DLD1 (cell line): Measurements from ENCODE around the gene CSTPP1.
"Not testable (repeated sequence)": the region's sequence is repeated elsewhere in the genome, so short reads cannot be mapped to it uniquely, and the experiment has no call there.

Experiments
- in situ Hi-C: cut with HindIII; loops from 2 replicates; pipeline ENCODE4 v1.10.0; 2017; ENCODE audit warnings: low sequenced_read_pairs

CSTPP1 gene

DNA sequence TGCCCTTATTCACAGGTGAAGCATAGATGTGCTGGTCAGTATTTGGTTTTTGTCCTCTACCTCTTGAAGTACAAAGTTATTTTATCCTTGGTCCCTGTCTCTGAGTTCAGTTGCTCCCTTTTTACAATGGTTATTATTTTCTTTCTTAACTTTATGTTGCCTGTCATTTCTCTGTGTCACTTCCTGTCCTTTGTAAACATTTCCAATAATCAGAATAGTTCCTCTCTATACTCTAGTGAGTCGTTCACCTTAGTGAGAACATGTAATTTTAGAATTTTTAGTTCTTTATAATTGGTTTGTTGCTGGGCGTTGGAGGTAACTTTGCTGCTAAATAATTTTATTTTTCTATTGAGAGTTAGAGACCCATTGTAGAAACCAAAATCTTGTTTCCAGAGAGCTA is 16.0 kb downstream of the CSTPP1 start:
- in situ Hi-C loops: no loop called here

DNA sequence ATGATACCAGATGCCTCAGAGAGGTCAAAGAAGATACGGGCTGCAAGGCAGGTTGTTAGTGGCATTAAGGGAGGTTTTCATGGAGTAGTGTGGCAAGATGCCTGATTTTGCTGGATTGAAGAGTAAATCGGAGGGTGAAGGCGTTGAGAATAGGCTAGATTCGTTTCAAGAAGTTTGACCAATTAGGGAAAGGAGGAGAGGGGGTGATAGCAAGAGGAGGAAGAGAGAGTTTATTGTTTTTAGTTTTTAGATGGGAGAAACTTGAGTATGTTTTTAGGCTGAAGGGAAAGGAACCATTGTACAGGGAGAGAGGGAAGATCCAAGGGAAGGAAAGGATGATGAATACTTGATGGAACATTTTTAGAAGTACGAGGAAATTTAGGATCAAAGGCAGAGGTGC is 16.5 kb downstream of the CSTPP1 start:
- in situ Hi-C loops: no loop called here

DNA sequence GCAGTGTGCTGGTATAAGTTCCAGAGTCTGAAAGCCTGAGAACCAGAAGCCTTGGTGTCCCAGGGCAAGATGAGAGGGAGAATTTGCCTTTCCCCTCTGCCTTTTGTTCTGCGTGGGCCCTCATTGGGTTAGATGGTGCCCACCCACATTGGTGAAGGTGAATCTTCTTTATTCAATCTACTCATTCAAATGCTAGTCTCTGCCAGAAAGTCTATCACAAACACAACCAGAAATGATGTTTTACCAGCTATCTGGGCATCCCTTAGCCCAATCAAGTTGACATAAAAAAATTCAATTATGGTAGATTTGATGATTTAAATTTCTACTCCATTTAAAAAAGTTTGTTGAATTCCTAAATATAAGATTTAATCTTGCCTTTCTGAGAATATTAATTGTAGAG is 22.2 kb downstream of the CSTPP1 start:
- in situ Hi-C loops: no loop called here

DNA sequence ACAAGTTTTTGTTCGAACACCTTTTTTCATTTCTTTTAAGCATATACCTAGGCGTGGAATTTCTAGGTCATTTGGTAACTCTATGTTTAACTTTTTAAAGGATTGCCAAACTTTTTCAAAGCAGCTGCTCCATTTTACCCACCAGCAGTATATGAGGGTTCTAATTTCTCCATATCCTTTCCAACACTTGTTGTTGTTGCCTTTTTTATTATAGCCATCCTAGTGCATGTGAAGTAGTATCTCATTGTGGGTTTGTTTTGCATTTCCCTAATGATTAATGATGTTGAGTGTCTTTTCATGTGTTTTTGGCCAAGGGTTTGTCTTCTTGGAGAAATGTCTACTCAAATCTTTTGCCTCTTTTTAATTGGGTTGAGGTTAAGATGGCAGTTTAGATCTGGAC is 24.5 kb downstream of the CSTPP1 start:
- in situ Hi-C loops: no loop called here

DNA sequence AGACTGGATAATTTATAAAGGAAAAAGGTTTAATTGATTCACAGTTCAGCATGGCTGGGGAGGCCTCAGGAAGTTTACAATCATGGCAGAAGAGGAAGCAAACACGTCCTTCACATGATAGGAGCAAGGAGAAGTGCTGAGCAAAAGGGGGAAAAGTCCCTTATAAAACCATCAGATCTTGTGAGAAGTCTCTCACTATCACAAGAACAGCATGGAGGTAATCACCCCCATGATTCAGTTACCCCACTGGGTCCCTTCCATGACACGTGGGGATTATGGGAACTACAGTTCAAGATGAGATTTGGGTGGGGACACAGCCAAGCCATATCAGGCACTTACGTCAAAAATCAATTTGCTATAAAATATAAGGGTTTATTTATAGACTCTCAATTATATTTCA is 25.3 kb downstream of the CSTPP1 start:
- in situ Hi-C loops: not testable (repeated sequence)

DNA sequence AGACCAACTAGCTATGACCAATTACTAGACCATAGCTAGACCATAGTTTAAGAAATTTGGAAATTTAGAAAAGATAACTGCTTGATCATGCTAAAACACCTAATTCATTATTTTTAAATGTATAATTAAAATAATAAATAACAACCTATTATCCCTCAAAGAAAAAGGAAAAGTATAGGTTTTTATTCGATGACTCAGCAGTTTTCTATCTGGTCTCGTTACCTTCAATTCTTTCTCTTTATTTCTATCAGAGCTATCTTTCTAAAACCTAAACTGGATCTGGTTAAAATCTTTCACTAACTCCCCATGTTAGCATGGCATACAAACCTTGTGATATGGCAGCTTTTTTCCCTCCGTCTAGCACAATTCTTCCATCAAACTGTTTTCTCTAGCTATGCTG is 27.3 kb downstream of the CSTPP1 start:
- in situ Hi-C loops: no loop called here

DNA sequence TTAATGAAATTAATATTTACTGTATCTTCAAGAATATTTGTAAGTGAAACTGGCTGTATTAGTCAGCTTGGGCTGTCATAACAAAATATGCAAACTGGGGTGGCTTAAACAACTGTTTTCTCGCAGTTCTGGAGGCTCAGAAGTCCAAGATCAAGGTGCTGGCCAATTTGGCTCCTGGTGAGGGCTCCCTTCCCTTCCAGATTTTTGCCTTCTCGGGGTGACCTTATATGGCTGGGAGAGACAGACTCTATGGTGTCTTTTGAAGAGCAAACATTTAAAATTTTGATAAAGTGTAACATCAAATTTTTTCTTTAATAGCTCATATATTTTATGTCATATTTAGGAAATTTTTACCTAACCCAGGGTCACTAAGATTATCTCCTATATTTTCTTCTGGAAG is 30.2 kb downstream of the CSTPP1 start:
- in situ Hi-C loops: no loop called here

DNA sequence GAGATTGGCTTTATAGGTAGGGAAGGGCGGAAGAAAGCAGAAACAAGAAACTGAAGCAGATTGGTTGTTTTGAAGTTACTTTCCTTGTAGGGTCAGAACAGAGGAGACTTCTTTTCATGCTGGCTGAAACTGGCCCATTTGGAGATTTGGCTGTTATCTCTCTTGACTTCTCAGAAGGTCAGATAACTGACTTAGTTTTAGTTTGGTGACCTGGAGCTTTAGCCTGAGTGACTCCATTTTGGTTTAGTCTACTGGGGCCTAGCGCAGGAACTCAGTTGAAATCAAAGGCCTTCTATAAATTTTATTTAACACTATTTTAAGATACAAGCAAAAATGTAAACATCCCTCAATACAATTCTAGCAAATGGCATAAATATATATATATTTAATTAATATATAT is 31.4 kb downstream of the CSTPP1 start:
- in situ Hi-C loops: no loop called here

DNA sequence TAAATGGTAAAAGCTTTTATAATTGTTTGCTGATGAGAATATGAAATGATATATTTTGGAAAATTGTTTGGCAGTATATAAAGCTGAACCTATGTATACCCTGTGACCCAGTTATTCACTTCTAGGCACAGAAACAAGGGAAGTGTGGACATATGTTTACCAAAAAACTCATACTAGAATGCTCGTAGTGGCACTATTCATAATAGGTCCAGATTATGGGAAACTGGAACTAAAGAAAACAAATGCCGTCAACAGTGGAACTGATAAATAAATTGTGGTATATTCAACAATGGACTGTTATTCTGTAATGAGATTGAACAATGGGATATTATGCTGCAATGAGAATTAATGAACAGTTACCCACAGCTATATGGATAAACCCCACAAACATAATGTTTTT is 32.8 kb downstream of the CSTPP1 start:
- in situ Hi-C loops: no loop called here

DNA sequence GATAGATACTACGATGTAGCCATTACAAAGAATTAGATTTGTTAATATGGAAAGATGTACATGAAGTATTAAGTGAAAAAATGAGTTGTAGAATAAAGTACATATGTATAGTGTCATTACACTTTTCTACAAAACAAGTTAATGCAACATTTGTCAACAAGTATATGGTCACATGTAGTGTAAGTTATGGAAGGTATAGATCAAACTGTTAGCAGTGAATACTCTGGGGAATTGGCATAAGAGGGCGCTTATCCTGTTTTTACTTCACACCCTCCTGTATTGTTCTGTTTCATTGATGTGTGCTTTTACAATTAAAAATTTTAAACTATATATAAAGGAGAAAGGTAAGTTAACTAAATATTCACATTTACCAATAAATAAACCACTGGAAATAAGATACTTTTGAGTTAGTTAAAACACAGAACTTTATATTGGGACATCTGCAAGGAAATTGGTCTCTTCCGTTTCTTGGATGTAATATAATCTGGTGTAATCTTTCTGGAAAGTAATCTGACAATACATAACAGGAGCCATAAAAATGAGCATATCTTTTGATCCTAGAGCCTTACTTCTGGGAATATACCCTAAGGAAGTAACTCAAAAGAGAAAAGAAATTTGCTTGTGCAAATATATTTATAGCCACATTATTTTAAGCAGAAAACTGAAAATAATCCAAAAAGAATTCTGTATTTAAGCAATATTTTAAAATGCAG is 34.5 kb downstream of the CSTPP1 start:
- in situ Hi-C loops: no loop called here

DNA sequence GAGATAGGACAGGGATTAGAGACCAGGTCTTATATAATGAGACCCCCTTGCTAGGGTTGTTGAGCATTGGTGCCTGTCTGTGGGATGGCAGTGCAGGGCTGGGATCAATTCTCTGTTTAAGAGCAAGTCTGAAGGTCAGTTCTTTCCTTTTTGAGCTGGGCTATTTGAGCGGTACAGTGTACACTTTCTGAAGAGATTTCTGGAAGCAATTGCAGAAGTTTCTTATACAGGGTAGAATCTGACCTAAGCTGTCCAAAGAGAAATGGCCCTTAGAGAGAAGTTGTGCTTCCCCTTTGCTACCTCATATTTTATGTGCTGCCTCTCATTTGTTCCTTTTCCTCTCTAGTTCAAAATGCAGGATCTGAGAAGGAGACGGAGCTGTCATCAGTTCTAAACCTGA is 35.8 kb downstream of the CSTPP1 start:
- in situ Hi-C loops: no loop called here

DNA sequence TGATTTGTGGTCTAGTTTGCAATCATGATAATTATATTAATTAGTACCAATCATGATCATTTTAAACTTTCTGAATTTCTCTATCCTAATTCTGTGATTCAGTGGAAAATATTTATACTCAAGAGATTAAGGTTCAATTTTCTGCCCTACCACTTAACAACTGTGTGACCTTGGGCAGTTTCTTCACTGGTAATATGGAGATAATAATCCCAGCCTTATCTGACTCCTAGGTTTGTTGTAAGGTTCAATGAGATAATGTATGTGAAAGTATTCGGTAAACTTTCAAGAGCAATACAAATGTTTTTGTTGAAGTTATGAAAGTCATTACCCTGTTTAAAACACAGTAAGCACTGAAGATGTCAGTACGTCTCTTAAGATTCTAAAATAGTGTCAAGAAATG is 36.3 kb downstream of the CSTPP1 start:
- in situ Hi-C loops: no loop called here

DNA sequence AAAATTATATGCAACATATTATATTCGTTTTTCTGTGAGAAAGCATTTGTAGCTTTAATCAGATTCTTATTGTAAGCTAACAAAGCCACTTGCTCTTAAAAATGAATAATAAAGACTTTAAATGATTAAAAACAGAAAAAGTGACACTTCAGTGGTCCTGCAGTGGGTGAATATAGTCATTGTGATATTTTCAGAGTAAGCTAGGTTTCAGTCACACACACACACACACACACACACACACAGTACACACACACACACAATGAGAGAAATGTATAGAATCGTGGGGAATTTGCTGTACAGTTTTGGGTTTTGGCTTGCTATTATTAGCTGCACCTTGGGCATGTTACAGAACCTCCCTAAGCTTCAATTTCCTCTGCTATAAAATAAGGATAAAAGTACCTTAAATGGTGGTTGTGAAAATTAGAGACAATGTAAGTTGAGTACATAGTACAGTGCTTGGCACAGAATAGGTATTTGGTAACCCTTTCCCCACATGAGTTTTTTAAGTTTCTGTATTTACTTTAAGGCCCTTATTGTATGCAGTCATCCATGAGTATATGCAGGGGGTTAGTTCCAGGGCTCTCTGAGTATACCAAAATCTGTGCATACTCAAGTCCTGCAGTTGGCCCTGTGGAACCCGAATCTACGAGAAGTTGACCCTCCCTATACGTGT is 39.8 kb downstream of the CSTPP1 start:
- in situ Hi-C loops: no loop called here

DNA sequence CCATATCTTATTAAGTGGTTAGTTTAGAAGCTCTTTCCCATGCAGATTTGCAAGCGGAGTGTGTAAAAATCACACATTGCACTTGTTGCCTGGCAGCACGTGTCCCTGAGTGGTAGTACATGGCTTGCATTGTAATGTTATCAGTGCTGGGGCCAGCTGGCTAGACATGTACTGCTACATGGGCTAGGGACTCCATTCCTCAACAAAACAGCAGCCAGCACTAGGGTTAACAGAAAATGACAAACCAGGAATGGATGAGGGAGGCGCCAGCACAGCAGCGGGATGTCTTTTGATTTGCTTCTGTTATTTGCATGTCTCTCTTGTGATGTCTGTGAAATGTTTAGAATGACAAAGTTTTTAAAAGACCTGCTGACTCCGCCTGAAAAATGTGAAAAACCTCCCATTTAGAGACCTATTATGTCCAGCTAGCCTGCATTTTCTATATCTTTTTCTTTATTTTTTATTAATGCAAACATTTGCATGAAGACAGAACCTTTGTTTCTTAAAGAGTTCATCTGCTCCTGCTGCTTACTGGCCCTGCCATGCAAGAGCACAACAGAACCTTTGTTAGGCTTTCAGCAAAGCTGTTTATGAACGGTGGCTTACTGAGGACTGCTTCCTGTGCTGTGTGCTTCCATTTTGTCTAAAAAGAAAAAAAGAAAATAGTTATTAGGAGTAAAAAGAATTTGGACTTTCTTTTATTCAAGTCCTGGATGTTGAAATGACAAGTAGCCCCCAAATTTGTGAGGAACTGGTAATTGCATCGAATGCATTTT is 40.7 kb downstream of the CSTPP1 start:
- in situ Hi-C loops: no loop called here

DNA sequence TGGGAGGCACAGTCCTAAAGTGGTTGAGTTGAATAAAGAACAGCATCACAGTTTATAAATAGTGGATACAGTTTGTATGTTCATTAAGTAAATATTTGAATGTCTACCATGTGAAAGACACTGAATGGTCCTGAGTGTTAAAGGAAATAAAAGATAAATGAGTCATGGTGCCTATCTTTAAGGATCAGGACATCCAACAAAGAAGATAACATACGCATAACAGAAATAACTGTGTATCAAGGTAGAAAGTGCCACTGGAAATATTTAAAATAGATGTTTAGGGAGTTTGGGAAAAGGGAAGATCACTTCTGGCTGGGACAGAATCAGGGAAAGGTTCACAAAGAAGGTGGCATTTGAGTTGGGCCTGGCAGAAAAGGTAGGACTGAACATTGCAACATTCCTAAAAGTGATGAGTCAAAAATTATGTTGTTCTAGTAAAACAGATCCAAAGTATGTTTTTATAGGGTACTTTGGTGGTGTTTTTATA is 41.5 kb downstream of the CSTPP1 start:
- in situ Hi-C loops: no loop called here

DNA sequence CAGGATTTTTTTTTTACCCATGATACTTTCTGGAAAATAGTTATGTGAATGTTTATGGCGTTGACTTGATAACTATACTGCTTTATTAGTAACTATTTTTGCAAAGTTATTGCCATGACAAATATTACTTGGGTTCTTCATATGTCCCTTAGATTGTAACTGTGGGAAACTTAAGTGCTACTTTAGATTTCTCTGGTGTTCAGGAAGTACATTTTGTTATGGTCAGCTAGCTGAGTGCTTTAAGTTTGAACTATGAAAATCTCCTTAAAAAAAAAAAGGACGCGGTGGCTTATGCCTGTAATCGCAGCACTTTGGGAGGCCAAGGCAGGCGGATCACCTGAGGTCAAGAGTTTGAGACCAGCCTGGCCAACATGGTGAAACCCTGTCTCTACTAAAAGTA is 42.8 kb downstream of the CSTPP1 start:
- in situ Hi-C loops: no loop called here

DNA sequence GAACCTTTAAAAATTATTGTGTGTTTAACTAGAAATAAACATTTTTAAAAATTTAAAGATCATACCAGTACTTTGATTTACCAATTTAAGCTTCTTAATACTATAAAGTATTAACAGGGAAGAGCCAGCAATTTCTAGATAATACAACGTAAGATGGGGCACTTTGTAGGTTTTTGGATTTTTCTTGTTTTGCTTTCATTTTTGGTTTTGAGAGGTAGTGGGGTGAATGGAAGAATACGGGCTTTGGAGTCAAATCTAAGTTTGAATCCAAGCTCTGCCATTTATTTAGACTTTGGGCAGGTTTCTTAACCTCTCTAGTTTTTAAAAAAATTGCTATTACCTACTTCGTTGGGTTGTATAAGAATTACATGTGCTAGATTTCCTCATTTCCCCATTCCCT is 44.9 kb downstream of the CSTPP1 start:
- in situ Hi-C loops: no loop called here

DNA sequence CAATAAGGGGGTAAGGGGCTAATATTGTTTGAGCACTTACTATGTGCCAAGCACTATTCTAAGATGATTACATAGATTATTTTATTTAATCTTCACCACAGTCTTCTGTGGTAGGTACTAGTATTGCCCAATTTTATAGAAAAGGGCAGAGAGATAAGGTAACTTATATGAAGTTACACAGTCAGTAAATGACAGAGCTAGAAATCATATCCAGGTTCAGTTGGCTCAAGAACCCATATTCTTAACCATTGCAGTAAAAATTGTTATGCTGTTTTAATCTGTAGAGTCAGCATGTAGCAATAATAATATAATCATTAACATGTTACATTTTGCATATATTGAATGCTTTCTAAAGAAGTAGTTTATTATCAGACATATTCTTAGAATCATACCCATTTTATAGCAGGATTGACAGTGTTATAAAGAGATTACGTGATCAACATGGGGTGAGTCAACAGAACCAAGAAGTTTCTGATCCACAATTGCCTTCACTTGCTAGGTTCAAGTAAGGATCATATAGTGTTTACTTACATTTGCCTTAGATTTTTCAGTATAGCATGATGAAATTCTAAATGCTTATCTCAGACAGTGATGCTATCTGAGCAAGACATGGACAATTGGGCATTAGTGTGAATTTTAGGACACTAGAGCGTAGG is 46.4 kb downstream of the CSTPP1 start:
- in situ Hi-C loops: no loop called here

DNA sequence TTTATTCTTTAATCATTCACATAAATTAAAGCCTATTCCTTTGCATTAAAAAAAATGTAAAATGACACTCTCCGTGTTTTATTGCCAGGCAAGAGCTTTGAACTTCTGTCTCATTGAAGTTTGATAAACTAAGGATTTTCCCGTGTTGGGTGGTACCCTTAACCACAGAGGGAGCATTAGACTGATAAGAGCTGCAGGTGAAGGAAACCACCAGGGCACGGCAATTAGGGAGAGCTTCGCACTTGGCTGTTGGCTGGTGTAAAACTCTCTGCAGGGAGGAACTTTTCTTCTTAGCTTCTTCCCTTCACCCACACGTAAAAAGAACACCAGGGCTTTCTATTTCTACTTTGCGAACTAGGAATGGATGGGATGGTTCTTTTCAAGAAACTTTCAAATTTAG is 47.0 kb downstream of the CSTPP1 start:
- in situ Hi-C loops: no loop called here

DNA sequence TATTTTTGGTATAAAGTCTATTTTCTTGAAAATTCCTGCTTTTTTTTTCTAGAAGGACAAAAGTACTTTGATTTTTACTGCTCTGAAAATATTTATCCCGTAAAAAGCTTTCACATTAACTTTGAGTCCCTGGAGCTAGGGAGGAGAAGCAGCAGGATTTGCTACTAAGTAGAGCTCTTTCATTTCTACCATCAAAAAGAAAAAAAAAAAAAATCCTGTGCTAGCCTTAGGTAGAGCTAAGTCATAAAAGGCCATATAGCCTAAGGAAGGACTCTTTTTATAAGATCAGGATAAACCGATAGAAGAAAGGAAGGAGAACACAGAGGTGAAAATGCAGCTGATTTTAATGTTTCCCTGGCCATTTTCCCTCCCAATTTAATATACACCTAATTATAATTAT is 48.0 kb downstream of the CSTPP1 start:
- in situ Hi-C loops: no loop called here

DNA sequence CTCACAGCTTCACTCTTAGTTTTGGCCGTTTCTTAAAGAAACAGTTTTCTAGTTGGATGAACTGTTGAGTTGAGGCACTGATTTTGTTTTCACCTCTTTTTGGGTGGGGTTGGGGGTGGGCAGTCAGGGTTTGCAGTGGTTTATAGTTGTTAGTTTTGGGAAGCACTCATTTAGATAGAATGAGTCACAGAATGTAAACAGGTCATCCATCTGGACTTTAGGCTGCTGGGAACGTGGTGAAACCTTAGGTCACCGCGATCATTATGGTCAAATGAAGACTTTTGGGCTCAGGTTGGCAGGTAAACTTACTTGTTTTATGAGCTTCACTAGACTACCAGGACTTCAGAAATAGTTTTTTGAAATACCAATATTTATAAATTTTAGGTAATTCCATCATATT is 48.4 kb downstream of the CSTPP1 start:
- in situ Hi-C loops: no loop called here
